ENCODE data around the gene MRRF. TPM values are rescaled to one million over a fixed set of nuclear protein-coding genes. Genes with fewer than 3 reads are reported as not detected.
A peak's percentile ranks its signal among the peaks of the same experiment; 100 is the strongest.

The MRRF gene
- total RNA-seq, 2 donors from 2014 or later = 20.7 to 21.4 TPM

- peak; percentile 84 for DNase-seq (ENCODE audit: low spot score)
- H3K27ac ChIP-seq = peak overlapping the region in 1 of 2 donors; percentile 31
- no peaks in the 10 kb centered on the region for H3K27me3 ChIP-seq
- H3K4me3 ChIP-seq = no peak overlapping the region
- no peak for TF ChIP-seq CTCF (IDR thresholded peaks at IDR 0.05)
- H3K4me1 ChIP-seq = peaks cover 0 to 31% of the 10 kb centered on the region in 2 donors
- H3K9me3 ChIP-seq = no peaks in the 10 kb centered on the region
- no peaks in the 10 kb centered on the region for H3K36me3 ChIP-seq
Observed at GRCh38 chr9:122374885-122375420, 110.3 kb downstream of the MRRF start.

GRCh38 chr9:122376796-122377195, 112.1 kb downstream of the MRRF start:
- Histone ChIP-seq H3K9me3 (no peaks in the 10 kb centered on the region), H3K36me3 (no peaks in the 10 kb centered on the region), H3K4me1 (peaks cover 0 to 20% of the 10 kb centered on the region in 2 donors), H3K27me3 (no peaks in the 10 kb centered on the region), H3K27ac (no peak overlapping the region), H3K4me3 (no peak overlapping the region)
- no peak for TF ChIP-seq CTCF (IDR thresholded peaks at IDR 0.05)
- DNase-seq (ENCODE audit: low spot score) = no peak

- Histone ChIP-seq H3K36me3 (no peaks in the 10 kb centered on the region), H3K9me3 (no peaks in the 10 kb centered on the region), H3K4me1 (peaks cover 0 to 20% of the 10 kb centered on the region in 2 donors), H3K27ac (no peak overlapping the region), H3K4me3 (no peak overlapping the region), H3K27me3 (no peaks in the 10 kb centered on the region)
- DNase-seq (ENCODE audit: low spot score) = no peak
- TF ChIP-seq CTCF (IDR thresholded peaks at IDR 0.05) = no peak
Observed at GRCh38 chr9:122377241-122378164, 112.8 kb downstream of the MRRF start.

- H3K4me1 ChIP-seq = peaks cover 0 to 20% of the 10 kb centered on the region in 2 donors
- TF ChIP-seq CTCF (IDR thresholded peaks at IDR 0.05) = no peak
- no peak overlapping the region for H3K27ac ChIP-seq
Observed at GRCh38 chr9:122378236-122378635, 113.6 kb downstream of the MRRF start.

GRCh38 chr9:122379340-122379739, 114.7 kb downstream of the MRRF start:
- Histone ChIP-seq H3K27ac (no peak overlapping the region), H3K9me3 (no peaks in the 10 kb centered on the region), H3K4me1 (peaks cover 0 to 20% of the 10 kb centered on the region in 2 donors), H3K4me3 (no peak overlapping the region), H3K27me3 (no peaks in the 10 kb centered on the region), H3K36me3 (no peaks in the 10 kb centered on the region)
- no peak for TF ChIP-seq CTCF (IDR thresholded peaks at IDR 0.05)
- no peak for DNase-seq (ENCODE audit: low spot score)

More at GRCh38 chr9:122378236-122378635, 113.6 kb downstream of the MRRF start:
- no peaks in the 10 kb centered on the region for H3K9me3 ChIP-seq
- H3K27me3 ChIP-seq = no peaks in the 10 kb centered on the region
- no peak for DNase-seq (ENCODE audit: low spot score)
- no peaks in the 10 kb centered on the region for H3K36me3 ChIP-seq
- no peak overlapping the region for H3K4me3 ChIP-seq
